Epidermal melanocyte (primary cell): ENCODE measurements around the gene ALOX15B.
"Not testable (repeated sequence)": the region's sequence is repeated elsewhere in the genome, so short reads cannot be mapped to it uniquely, and the experiment has no call there.

Experiments
- DNase-seq: peaks from one replicate; pipeline ENCODE4 v3.0.0; 2011; ENCODE audit warnings: low spot score; ENCODE audit not compliant: insufficient read length

The ALOX15B gene

DNA sequence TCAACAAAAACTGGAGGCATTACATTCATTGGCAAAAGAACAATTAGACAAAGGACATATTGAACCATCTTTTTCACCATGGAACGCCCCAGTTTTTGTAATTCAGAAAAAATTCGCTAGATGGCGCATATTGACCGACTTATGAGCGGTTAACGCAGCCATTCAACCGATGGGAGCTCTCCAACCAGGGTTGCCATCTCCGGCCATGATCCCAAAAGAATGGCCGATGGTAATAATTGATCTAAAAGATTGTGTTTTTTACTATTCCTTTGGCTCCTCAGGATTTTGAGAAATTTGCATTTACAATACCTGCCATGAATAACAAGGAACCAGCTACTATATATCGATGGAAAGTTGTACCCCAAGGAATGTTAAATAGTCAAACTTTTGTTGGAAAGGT is 21.4 kb downstream of the ALOX15B start:
- DNase-seq = peak; percentile 80

DNA sequence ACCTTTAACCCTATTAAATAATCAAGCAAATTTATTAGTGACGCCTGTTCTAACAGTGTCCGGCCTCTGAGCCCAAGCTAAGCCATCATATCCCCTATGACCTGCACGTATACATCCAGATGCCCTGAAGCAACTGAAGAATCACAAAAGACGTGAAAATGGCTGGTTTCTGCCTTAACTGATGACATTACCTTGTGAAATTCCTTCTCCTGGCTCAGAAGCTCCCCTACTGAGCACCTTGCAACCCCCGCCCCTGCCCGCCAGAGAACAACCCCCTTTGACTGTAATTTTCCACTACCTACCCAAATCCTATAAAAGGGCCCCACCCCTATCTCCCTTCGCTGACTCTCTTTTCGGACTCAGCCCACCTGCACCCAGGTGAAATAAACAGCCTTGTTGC is 23.0 kb downstream of the ALOX15B start:
- DNase-seq = not testable (repeated sequence)

DNA sequence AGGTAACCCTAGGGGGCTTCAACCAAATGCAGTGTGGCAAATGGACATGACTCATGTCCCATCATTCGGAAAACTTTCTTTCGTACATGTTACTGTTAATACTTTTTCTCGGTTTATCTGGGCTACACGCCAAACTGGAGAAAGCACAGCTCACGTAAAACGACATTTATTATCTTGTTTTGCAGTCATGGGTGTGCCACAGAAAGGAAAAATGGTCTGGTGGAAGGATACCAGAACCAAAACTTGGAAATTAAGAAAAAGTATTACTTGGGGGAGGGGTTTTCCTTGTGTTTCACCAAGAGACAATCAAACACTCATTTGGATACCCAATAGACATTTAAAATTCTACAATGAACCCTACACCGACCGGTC is 23.6 kb downstream of the ALOX15B start:
- DNase-seq = no peak

DNA sequence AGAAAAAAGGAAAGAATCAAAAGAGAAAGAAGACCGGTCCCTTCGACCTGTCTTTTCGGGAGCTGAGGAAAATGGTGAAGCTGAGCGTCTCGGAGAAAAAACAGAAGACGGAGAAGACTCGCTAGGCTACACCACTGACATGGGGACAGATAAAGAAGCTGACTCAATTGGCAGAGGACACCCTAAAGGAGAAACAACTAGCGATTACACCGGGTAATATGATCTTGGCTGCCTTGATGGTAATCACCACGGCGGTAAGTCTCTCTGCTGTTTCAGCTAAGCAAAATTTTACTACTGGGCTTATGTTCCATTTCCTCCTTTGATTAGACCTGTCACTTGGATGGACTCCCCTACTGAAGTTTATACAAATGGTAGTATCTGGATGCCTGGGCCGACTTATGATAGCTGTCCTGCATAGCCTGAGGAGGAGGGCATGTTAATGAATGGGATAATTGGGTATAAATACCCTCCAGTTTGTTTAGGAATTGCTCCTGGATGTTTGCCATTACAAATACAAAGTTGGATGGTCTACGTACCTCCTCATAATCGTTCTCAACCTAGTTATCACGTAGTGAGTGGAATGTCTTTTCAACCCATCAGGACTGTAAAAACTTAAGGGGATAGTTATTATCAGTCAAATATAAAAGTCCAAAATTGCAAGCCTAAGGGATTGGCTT is 24.1 kb downstream of the ALOX15B start:
- DNase-seq = no peak

DNA sequence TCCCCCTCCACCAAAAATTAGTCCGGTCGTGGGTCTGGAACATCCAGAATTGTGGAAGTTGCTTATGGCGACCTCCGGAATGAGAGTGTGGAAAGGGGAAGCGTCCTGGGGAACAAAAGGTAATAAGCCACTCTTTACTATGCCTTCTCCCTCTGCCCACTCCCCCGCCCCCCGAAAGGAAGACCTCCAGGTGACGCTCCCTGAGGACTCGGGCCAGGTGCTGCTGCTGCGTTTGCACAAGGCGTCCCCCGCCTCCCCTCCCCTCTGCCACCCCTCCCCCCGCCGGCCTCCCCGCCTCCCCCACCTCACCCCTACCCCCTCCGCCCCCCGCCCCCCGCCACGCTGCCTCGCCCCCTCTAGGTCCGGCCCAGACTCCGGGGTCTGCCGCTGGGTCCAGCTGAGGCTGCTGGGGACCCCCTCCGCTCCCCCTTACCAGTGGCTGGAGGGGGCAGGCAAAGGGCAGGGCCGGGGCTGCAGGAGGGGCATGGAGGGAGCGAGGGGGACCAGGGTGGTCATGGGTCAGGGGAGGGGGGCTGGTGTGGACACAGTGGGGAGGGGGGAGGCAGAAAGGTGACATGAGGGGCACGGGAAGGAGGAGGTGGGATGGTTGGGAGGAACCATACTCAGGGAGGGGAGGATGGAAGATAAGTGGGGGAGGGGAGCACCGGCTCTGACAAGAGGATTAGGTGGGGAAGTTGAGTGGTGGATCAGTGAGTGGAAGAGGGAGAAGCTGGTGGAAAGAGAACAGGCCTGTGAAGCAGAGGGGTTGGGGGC is 25.1 kb downstream of the ALOX15B start:
- DNase-seq = no peak

DNA sequence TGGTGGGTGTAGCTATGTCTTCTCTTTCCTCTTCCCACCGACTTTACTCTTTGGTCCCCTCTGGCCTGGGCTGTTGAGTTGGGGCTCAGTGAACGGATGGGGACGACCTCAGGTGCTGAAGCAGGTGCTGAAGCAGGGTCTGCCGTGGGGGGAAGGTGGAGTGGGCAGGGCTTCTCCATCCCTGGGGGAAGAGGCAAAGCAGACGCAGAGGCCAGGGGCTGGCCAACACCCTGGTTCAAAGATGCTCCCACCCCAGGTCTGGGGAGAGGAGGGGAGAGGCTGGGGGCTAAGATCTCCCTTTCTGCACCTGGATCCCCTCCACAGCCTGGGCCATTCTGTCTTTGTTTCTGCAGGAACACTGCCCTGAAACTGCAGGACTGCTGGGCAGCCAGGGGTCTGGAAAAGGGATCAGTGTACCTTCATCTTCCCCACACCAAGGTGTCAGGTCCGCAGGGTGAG is 25.7 kb downstream of the ALOX15B start:
- no peak for DNase-seq

DNA sequence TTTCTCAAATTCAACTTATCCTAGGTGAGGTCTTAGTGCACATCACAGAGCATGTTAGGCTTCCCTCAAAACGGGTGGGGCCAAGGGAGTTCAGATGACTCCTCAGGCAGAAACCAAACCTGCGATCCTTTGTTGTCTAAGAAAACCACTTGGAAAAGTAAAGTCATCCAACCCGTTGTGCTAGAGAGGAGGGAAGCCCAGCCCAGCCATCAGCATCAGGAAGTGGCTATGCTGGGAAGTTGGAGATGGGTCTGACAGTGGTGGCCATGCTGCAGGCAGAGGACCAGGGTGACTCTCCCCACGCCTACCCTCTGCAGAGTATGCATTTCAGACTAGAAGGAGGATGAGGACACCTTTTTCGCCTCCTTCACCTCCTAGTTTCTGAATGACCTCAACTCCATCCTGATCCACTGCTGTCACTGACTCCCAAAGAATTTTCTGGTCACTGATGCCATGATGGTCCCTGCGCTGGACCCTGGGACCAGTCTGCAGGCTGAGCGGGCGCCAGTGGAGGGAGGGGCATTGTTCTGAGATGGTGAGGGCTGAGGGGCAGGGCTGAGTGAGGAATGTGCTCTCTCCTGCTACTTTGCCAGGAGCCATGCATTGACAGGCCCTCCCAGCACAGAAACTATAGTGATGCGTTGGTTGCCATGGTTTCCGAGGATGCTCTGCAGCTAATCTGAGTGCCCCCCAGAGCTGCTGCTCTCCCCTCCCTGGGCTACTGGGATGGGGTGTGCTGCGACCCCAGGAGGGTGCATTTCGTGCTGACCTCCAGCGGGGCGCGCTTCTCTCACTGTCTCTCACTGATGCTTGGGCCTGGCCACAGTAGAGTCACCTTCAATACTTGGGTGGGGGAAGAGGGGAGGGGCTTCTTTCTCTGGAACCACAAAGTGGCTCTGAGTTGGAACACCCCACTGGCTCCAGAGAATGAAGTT is 28.2 kb downstream of the ALOX15B start:
- no peak for DNase-seq

DNA sequence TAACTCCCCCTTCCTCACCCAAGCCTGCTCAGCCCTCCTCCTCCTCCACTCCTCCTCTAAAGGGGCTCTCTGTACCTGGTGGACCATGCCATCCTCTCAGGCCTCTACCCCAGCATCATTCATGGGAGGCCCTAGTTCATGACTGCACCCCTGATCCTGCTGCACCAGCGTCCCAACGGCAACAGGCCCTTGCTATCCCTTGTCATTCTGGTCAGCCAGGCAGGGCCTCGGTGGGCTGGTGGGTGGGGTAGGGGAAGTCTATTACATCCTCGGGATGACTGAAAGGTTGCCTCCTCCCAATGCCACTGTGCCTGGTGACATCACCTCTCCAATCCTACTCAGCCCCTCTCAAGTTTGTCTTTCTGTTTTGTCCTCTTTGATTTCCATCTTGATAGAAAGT is 28.9 kb downstream of the ALOX15B start:
- no peak for DNase-seq

DNA sequence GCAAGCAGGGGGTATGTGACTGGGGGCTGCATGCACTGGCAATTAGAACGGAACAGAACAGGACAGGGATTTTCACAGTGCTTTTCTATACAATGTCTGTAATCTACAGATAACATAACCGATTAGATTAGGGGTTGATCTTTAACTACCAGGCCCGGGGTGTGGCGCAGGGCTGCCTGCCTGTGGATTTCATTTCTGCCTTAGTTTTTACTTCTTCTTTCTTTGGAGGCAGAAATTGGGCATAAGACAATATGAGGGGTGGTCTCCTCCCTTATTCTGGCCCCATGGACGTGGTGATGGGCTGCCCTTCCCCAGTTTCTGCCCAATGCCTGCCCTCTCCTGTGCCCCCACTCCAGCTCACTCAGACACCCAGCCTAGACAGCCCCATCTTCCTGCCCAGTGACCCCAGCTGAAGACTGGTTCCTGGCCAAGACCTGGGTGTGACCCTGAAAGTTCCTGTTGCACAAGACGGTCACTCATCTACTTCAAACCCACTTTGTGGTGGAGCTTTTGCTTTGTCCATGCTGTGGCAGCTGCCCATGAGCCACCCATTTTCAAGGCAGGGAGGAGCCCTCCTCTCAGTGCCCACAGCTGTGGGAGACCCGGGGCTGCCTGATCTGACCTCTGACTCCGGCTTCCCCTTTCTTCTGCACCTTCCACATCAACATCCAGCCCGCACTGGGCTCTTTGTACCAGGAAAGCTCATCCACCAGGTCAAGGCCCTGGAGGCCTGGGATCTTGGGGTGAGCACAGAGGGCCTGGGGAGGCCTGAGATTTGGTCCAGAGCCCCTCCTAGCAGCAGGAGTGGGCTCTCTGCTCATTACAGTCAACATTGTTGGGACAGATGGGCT is 30.1 kb downstream of the ALOX15B start:
- DNase-seq = no peak

DNA sequence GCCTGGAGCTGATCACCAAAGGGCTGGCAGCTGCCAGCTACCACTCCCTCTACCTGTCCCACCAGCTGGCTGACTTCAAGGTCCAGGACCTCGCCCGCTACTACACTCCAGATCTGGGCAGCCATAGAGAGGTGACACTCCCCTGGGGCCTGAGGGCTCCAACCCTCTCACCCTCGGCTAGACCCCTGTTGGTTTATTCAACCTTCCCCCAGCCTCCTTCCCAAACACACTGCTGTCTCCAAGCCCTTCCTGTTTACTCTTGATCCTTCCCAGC is 30.7 kb downstream of the ALOX15B start:
- no peak for DNase-seq

DNA sequence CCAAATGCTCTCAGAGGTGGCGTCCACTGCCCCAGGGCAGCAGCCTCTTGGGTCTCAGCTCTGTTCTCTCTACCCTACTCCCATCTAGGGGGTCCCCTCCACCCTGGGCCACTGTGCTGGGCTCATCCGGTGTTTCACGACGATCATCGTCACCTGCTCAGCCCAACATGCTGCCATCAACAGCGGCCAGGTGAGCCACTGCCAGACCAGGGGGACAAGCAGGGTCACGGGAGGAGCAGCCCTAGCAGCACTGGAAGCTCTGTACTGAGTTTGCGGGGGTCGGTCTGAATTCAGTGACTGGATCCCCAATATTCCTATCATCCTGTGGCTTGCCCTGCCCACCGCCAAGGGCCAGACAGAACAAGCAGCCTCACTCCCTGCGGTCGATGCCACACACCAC is 32.6 kb downstream of the ALOX15B start:
- no peak for DNase-seq

DNA sequence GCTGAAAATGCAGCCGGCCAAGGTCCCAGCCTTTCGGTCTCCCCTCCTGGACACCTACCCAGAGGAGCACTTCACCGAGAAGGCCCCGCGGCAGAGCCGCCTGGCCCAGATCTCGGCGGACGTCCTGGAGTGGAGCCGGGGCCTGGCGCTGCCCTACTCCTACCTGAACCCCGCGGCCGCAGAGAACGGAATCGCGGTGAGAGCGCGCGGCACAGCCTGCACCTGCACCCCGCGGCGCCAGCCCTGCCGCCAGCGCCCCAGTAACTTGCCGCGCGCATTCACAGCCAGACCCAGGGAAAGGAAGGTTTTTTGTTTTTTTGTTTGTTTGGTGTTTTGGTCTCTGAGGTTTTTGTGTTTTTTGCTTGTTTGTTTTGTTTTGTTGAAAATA is 33.5 kb downstream of the ALOX15B start:
- no peak for DNase-seq

DNA sequence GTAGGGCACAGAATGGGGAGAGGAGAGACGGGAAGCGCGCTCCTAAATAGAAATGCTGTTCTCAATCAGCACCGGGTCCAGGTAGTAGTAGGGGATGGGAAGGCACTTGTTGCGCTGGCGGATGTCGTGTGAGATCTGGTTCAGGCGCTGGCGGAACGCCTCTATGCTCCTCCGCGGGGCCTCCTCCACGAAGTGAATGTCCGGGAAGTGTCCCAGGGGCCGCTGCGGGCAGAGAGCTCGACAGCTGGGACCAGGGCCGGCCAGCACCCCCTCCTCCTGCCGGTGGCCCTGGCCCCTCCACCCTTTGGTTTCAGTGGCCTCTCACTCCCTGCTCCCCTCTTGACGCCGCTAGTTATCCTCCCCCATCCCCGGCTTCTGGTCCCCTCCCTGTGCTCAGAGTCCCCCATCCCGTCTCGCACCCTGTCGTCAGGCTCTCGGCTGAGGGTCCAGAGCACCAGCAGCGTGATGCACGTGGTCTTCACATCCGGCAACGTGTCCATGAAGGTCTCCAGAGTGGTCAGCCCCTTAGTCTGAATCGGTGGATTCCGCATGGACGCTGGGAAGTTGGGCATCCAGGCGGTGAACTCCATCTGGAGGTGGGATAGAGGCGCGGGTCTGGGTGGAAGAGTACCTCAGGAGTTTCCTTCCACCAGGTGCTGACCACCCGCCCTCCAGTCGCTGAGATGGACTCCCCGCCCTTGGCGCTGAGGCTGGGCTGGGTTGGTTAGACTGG is 34.0 kb downstream of the ALOX15B start:
- DNase-seq = no peak

DNA sequence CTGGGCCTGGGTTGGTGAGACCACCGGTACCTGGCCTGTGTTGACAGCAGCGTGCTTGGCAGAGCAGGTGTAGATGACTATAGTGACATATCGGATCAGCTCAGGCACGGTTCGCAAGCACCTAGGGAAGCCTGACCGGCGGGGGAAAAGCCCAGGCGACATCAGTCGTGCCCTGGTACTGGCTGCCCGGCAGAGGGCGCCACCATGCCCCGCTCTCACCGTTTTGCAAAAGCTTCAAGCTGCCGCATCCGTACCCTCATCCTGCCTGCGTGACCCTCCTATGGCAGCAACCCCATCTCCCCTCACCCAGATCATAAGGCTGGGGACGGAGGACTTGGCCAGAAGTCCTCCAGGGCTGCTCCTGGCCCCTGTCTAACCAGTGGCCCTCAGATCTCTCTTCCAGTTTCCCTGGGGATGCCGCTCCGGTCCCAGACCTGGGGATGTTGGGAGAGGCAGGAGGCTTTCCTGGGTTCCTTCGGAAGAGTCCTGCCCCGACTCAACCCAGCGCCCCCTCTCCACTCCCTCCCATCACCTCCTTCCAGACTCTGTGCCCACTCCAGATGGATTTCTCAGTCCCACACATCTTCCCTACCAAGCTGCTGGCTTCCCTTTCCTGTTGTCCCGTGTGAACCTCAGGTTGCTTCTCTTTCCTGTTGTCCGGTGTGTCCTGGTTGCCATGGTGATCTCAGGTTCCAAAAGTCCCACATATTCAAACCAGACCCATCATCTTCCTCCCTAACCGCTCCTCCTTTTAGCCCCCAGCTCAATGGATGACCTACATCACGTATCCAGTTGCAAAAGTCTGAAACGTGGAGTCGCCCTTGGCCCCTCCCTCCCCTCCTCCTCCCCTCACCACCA is 35.0 kb downstream of the ALOX15B start:
- peak; percentile 69 for DNase-seq

DNA sequence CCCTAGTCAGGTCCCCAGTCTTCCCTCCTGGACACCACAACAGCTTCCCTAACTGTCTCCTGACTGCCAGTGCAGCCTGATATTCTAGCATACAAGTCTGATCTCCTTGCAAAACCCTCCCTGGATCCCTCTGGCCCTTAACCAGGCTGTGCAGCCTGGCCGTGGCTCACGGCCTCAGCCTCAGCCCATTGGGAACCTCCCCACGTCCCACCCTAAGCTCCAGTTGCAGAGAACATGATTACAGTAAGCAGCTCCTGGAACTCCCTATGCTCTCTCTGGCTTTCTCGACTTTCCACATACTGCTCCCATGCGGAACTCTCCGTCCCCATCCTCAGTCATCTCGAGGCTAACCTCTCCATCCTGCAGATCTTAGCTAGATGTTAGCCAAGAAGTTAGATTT is 35.7 kb downstream of the ALOX15B start:
- DNase-seq = no peak

DNA sequence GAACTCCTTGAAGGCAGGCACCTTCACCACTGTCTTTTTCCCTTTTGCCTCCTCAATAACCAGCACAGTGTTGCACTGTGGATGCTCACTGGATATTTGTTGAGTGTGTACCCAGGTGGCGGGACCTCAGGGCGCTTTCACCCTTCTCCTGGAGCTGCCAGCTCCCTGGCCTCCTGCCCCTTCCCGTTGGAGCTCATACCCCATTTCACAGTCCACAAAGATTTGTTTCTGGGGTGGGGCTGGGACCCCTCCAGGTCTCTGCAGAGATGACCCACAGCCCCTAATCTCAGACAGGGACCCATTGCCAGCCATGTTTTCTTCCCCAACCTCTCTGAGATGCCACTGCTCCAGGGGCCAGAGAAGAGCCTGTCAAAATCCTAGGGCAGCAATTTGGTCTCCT is 36.2 kb downstream of the ALOX15B start:
- no peak for DNase-seq

DNA sequence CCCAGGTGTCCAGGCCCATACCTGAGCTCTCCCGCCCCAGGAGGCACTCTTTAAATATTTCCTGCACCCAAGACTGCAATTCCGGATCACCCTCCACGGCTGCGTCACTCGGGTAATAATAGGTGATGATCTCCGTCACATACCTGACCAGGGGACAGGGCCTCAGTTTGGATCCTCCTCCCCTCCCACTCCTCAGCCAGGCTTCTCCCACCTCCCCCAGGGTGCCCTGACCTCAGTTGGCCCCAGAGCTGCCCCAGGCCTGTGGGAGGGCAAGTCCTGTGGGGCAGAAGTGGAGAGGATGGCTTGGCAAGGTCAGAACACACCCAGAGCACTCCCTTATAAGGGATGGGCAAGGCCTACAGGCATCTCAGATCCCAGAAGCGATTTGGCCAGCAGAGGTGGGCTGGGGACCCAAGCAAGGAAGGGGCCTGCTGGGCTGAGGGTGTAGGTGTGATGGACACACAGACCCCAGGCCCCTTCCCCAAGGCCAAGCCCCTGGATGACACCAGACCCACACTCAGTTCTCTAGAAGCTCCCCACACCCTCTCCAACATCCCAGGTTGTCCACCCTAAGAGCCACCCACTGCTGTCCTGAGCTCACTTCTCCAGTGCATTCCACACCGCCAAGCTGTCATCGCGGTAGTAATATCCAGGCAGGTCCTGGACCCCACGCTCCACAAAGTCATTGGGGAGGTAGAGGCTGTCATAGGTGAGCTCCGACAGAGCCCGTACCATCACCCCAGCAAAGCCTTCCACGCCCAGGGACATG is 36.9 kb downstream of the ALOX15B start:
- DNase-seq = no peak

DNA sequence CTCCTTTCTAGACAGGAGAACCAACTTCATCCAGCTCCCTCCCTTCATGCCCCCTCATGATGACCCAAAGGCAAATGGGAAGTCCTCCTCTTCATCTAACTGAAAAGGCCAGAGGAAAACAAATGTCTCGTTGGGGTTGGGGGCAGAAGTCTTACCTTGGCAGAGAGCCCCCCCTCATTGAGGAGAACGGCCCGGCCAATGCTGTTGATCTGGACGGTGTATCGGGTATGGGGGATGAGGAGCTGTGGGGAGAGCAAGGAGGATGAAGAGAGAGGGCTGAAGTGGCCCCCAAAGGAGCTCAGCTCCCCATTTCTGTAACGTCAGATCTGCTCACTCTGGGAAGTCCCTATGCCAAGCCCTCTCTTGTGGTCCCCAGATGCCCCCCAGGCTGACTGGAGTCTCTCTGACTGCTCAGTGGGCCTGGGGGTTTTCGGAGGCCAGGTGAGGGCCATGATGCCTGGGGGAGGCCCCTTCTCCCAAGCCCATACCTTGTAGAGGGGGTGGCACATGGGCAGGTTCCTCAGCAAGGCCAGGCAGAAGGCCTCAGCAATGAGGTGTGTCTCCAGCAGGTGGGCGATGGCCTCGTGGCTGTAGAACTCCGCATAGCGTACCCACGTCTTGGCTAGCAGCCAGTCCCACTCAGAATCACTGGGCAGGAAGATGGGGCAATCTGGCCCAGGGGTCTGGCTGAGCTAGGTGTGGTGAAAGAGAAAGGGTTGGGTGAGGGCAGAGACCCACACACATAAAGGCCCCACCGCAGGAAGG is 37.8 kb downstream of the ALOX15B start:
- no peak for DNase-seq
